ENCODE measurements around the gene USF1. TPM values are rescaled to one million over a fixed set of nuclear protein-coding genes. Genes with fewer than 3 reads are reported as not detected.
"Not testable (repeated sequence)": the region's sequence is repeated elsewhere in the genome, so short reads cannot be mapped to it uniquely, and the experiment has no call there.

USF1 gene
- total and polyA plus RNA-seq, 5 experiments from 2014 or later, result 4.3 to 118 (median 11.1) TPM

DNA sequence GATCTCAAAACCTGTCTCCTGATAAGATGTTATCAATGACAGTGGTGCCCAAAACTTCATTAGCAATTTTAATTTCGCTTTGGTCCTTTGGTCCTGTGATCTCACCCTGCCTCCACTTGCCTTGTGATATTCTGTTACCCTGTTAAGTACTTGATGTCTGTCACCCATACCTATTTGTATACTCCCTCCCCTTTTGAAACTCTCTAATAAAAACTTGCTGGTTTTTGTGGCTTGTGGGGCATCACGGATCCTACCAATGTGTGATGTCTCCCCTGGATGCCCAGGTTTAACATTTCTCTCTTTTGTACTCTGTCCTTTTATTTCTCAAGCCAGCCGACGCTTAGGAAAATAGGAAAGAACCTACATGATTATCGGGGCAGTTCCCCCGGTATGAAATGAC, 18.2 kb upstream of the USF1 start:
- DNase-seq, H3K27me3 Mint-ChIP-seq, ATAC-seq, H3K9me3 Mint-ChIP-seq: not testable (repeated sequence)
- Mint-ChIP-seq H3K27ac (peak overlapping the region; percentile 77 to 97 (median 92)), H3K4me1 (peaks cover 47 to 87% (median 84%) of the 10 kb centered on the region in 4 donors), H3K4me3 (peak overlapping the region; percentile 64 to 100 (median 81)), H3K36me3 (peaks cover 4 to 83% (median 22%) of the 10 kb centered on the region in 3 donors)
- POLR2A ChIA-PET, result interaction anchor here (0.9 to 10.2 kb wide), 2 partner anchors 19 to 237 kb away, joined by 3 to 429 read pairs; partner anchors contain the start of genes TSTD1 and USF1

DNA sequence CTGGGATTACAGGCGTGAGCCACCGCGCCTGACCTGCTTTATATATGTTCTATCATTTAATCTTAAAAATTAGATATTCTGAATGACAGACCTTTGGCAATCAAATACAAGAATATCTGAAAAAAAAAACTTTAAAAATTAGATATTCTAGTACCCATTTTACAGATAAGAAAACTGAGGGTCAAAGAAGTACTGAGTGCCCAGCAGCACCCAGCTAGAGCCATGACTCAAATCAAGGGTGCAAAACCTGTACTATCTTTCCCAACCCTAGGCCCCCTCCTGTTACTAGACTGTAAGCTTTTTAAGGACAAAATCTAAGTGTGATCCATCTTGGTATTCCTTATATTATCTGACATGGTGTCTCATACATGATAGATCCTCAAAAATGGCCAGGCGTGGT, 15.6 kb upstream of the USF1 start:
- H3K36me3 Mint-ChIP-seq, result peaks cover 4 to 89% (median 16%) of the 10 kb centered on the region in 3 donors
- H3K4me3 Mint-ChIP-seq, result peak overlapping the region in 5 of 10 donors; percentile 7 to 88 (median 65)
- ATAC-seq, result no peak

DNA sequence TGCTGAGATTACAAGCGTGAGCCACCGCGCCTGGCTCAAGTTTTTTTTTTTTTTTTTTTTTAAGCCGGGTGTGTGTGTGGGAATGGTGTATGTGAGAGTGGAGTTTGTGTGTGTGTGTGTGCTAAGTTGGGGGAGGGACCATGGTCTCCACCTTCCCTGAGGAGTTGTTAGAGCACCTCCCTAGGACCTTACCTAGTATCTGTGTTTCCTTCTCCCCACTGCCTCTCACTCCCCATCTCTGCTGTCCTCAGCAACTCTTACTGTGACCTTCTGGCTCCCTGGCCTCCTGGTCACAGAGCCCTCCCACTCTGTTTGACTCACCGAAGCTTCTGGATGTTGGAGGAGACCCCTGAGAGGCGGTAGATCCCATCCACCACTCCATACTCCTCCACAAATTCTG, 13.5 kb upstream of the USF1 start:
- Mint-ChIP-seq H3K4me1 (peaks cover 34 to 78% (median 68%) of the 10 kb centered on the region in 4 donors), H3K9me3 (no peaks in the 10 kb centered on the region), H3K27me3 (no peaks in the 10 kb centered on the region), H3K4me3 (peak overlapping the region in 6 of 10 donors; percentile 12 to 72 (median 48)), H3K36me3 (peaks cover 5 to 89% (median 13%) of the 10 kb centered on the region in 3 donors), H3K27ac (peak overlapping the region; percentile 68 to 96 (median 84))
- DNase-seq (no peak), ATAC-seq (no peak)
- POLR2A ChIA-PET, result interaction anchor here (5.8 to 6.0 kb wide), 2 partner anchors 10 to 13 kb away, joined by 36 to 38 read pairs; partner anchors contain the start of genes ARHGAP30 and USF1

More for the DNA sequence above, 15.6 kb upstream of the USF1 start:
- POLR2A ChIA-PET, result interaction anchor here (0.6 to 6.0 kb wide), 4 partner anchors 8 to 54 kb away, joined by 3 to 38 read pairs (median 20); partner anchors contain the start of genes ARHGAP30 and USF1
- Mint-ChIP-seq H3K27ac (peak overlapping the region; percentile 58 to 97 (median 85)), H3K4me1 (peaks cover 37 to 85% (median 80%) of the 10 kb centered on the region in 4 donors), H3K27me3 (no peaks in the 10 kb centered on the region), H3K9me3 (no peaks in the 10 kb centered on the region)
- no peak for DNase-seq

DNA sequence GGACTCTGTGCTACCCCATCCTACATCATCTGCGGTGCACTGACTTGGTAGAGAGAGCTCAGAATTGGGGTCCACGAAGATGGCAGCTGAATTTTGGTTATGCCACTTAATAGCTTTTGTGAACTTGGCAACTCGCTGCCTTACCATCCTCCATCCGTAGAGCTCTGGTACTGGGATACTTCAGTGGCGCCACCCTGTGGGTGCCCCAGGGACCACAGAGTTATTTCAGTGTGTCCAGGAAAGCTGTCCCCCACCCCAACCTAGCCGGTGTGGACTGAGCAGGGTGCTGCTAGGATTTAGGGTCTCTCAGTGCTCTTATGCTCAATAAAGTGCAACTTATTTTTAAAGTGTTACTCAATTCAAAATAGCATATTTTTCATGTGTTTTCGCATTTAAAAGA, 9.0 kb upstream of the USF1 start:
- Mint-ChIP-seq H3K4me1 (peaks cover 23 to 54% (median 45%) of the 10 kb centered on the region in 4 donors), H3K27me3 (no peaks in the 10 kb centered on the region), H3K4me3 (no peak overlapping the region), H3K9me3 (no peaks in the 10 kb centered on the region), H3K27ac (peak overlapping the region in 2 of 10 donors; percentile 49 to 66), H3K36me3 (peaks cover 5 to 94% (median 19%) of the 10 kb centered on the region in 3 donors)
- no peak for ATAC-seq
- no peak for DNase-seq
- POLR2A ChIA-PET, result interaction anchor here (1.1 to 1.8 kb wide), 5 partner anchors 9 to 43 kb away, joined by 3 to 9 read pairs (median 4); partner anchors contain the start of genes ARHGAP30, KLHDC9 and USF1

DNA sequence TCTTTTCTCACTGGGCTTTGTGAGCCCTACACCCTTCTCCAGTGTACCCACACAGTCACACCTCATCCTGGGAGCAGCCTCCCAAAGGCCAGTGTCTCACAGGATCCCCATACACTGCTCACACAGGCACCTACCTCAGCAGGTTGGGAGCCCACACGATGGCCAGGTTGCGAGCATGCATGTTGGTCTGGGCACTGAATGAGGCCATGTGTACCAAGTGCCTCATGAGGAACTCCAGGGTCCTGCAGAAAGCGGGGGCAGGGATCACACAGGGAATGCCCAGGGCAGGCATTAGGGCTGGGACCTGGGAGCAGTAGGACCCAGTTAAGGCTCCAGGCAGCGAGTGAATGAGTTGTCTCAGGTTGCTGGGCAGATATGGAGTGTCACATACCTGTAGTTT, 8.5 kb upstream of the USF1 start:
- peaks cover 19 to 49% (median 41%) of the 10 kb centered on the region in 4 donors for H3K4me1 Mint-ChIP-seq
- H3K27ac Mint-ChIP-seq, result peak overlapping the region in 5 of 10 donors; percentile 44 to 73 (median 59)
- H3K36me3 Mint-ChIP-seq, result peaks cover 5 to 94% (median 22%) of the 10 kb centered on the region in 3 donors
- no peaks in the 10 kb centered on the region for H3K27me3 Mint-ChIP-seq
- no peak overlapping the region for H3K4me3 Mint-ChIP-seq
- no peaks in the 10 kb centered on the region for H3K9me3 Mint-ChIP-seq
- DNase-seq (no peak), ATAC-seq (no peak)
- POLR2A ChIA-PET, result interaction anchor here (1.1 to 1.8 kb wide), 5 partner anchors 8 to 44 kb away, joined by 3 to 9 read pairs (median 4); partner anchors contain the start of genes ARHGAP30, KLHDC9 and USF1

DNA sequence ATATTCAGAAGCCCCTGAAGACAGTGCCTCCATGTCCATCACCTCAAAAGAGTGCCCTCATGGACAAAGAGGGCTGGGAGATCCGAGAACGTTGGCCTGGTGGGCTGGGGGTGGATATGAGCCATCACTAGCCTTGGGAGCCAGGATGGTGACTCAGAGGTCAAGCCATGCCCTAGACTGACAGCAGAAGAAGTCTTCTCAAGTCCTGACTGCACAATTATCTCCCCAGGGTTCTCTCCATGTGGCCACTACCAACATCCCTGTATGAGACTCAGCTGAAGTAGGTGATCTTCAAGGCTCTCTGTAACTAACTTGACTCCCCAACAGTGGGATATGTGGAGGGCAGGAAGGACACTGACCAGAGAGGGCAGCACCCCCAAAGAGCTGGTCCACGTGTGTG, 7.1 kb upstream of the USF1 start:
- Mint-ChIP-seq H3K4me1 (peaks cover 26 to 52% (median 47%) of the 10 kb centered on the region in 4 donors), H3K27ac (peak overlapping the region in 9 of 10 donors; percentile 13 to 90 (median 75)), H3K4me3 (no peak overlapping the region), H3K27me3 (no peaks in the 10 kb centered on the region), H3K9me3 (no peaks in the 10 kb centered on the region), H3K36me3 (peaks cover 5 to 93% (median 22%) of the 10 kb centered on the region in 3 donors)
- POLR2A ChIA-PET, result no interaction called here
- DNase-seq (no peak), ATAC-seq (no peak)

DNA sequence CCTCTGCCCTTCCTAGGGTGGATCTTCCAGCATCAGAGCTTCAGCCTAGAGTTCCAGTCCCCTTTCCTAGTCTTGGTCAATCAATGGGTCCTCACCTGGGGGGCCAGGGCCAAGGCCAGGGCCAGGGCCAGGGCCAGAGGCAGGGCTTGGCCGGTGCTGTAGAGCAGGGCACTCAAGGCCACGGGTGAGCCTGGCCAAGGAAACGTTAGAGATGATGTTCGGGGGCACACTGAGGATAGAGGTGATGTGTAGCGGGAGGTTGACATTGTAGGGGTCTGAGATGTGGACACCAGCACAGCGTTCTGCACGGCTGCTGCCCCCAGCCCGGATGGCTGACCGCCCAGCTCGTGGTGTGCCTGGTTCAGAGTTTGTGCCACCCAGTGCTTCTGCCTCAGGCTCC, 5.4 kb upstream of the USF1 start:
- Mint-ChIP-seq H3K27me3 (no peaks in the 10 kb centered on the region), H3K4me3 (no peak overlapping the region), H3K27ac (peak overlapping the region in 1 of 10 donors; percentile 59), H3K4me1 (peaks cover 22 to 48% (median 41%) of the 10 kb centered on the region in 4 donors), H3K36me3 (peaks cover 0 to 86% (median 19%) of the 10 kb centered on the region in 3 donors), H3K9me3 (no peaks in the 10 kb centered on the region)
- DNase-seq (no peak), ATAC-seq (no peak)
- POLR2A ChIA-PET, result interaction anchor here (0.8 to 15.7 kb wide), 3 partner anchors 10 to 18 kb away, joined by 3 to 429 read pairs (median 4); partner anchors contain the start of gene ARHGAP30

DNA sequence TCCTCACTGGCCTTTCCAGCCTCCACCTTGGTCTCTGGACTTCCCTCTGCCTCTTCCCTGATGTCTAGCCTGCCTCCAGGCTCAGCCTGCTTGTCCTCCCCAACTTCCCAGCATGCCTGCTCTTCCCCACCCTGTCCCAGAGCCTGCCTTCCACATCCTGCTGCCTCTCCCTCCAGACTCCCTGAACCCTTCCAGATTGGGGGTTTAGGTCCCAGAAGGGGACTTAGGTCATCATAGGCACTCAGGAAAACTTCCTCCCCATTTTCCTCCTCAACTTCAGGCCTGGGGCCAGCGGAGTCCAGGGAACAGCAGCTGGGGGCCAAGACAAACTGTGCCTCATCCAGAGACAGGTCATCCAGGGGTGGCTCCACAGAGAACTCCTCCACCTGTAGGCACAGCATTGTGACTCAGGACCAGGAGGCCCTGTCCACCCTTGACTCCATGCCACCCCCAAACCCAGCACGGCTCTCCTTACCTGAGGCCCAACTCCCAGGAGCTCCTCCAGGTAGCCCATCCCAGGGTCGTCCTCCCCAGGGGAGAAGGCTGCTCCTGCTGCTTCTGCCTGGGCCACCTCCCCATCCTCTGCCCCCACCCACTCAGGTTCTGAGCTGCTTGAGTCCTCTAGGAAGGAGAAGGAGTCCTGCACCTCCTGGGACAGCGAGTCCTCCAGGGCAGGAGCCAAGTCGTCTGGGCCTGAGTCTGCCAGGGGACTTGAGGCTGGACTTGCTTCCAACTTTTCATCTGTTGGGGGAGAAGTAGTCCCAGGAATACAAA, 3.4 kb upstream of the USF1 start:
- DNase-seq (no peak), ATAC-seq (no peak)
- Mint-ChIP-seq H3K27me3 (no peaks in the 10 kb centered on the region), H3K9me3 (no peaks in the 10 kb centered on the region), H3K36me3 (peaks cover 0 to 74% (median 18%) of the 10 kb centered on the region in 3 donors), H3K4me3 (no peak overlapping the region), H3K27ac (peak overlapping the region in 9 of 10 donors; percentile 52 to 98 (median 78)), H3K4me1 (peaks cover 33 to 60% (median 47%) of the 10 kb centered on the region in 4 donors)
- POLR2A ChIA-PET, result interaction anchor here (0.5 to 15.7 kb wide), 4 partner anchors 10 to 400 kb away, joined by 4 to 429 read pairs (median 4); partner anchors contain the start of genes ARHGAP30 and TSTD1

DNA sequence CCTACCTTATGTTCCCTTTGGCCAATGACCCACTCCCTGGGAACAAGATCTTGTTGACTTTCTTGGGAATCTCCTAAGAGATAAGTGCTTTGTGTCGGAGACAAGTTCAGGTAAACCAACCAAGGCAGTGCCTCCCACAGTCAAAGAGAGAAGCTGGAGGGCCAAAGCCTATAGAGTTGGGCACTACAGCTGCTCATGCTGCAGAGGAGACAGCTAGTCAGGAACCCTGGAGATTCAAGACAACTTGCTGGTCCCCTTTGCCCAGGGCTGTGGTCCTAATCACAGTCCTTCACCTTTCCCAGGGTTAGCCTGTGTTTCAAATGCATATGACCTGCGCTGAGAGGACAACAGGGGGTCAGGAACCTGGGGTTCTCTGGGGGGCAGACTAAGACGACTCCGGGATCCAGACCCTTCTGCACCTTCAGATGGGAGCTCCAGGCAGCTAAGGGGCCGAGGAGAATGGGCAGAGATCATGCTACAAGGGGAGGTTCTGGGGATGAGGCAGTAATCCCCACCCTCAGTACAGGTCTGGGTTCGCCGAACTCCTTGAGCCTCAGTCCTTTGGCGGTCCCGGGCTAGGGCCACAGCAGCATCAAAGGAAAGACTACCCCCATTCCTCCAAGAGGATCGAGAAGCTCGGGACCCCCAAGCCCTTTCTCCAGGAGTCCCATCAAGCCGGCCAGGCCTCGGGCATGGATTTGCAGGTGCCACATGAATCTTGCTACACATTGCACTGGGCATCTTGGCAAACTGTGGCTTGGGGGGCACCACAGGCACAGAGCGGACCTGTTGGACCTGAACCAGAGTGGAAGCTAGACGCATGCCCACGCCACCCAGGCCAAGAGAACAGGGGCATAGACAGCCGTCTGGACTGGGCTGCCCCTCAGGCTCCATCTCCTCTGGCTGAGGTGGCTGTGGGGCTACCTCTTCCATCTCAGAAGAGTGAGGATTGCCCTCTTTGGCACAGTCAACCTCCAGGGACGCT, 2.0 kb upstream of the USF1 start:
- peak overlapping the region; percentile 79 to 100 (median 98) for H3K27ac Mint-ChIP-seq
- H3K36me3 Mint-ChIP-seq, result peaks cover 2 to 68% (median 14%) of the 10 kb centered on the region in 3 donors
- peak overlapping the region in 3 of 10 donors; percentile 13 to 54 (median 45) for H3K4me3 Mint-ChIP-seq
- H3K4me1 Mint-ChIP-seq, result peaks cover 31 to 63% (median 48%) of the 10 kb centered on the region in 4 donors
- ATAC-seq, result no peak
- POLR2A ChIA-PET, result interaction anchor here (0.6 to 15.7 kb wide), 9 partner anchors 10 to 154 kb away, joined by 3 to 429 read pairs (median 15); partner anchors contain the start of genes ARHGAP30, KLHDC9, NDUFS2 and NIT1
- no peaks in the 10 kb centered on the region for H3K27me3 Mint-ChIP-seq
- no peaks in the 10 kb centered on the region for H3K9me3 Mint-ChIP-seq
- no peak for DNase-seq

DNA sequence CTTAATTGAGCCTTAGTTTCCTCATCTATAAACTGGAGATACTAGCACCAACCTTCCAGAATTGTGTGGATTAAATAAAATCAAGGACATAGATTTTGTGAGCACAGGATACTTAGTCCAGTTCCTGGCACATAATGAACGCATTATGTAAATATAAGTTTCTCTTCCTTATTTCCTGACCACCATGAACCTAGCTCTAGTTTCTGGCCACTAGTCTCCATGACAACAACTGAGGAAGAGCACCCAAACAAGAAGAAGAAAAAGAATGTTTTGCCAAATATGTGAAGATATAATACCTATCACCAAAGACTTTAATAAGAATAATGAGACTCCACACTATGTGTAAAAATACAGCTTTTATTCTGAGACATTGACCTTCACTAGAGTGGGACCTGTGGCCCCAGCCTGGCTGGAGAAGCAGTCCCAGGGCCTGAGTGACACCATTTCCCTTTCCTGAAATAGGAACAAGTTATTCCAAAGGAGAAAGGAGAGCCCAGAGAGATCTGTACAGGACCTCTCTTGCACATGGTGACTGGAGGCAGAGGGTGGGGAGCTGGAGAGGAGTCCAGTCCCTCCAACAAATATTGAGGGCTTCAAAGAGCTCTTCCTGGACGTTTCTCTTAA, 940 bp upstream of the USF1 start:
- no peaks in the 10 kb centered on the region for H3K9me3 Mint-ChIP-seq
- peaks cover 4 to 68% (median 16%) of the 10 kb centered on the region in 3 donors for H3K36me3 Mint-ChIP-seq
- H3K4me1 Mint-ChIP-seq, result peaks cover 30 to 67% (median 51%) of the 10 kb centered on the region in 4 donors
- no peak for ATAC-seq
- DNase-seq, result no peak
- H3K27me3 Mint-ChIP-seq, result no peaks in the 10 kb centered on the region
- POLR2A ChIA-PET, result interaction anchor here (0.6 to 15.7 kb wide), 21 partner anchors 8 to 250 kb away, joined by 3 to 429 read pairs (median 9); partner anchors contain the start of genes ARHGAP30, DEDD, F11R and KLHDC9
- peak overlapping the region; percentile 97 to 100 (median 99) for H3K27ac Mint-ChIP-seq
- H3K4me3 Mint-ChIP-seq, result peak overlapping the region; percentile 65 to 100 (median 95)

All from naive thymus-derived CD8-positive, alpha-beta T cell (primary cell).